Activated CD4-positive, alpha-beta T cell treated with anti-CD3 and anti-CD28 coated beads, Interleukin-2, amount 10 ng/mL, durations not matched to agents 24 days and 14 days (primary cell): Measurements from ENCODE around the gene MACROD2. TPM values are rescaled to one million over a fixed set of nuclear protein-coding genes. Genes with fewer than 3 reads are reported as not detected.

ENCODE experiments used
- DNase-seq: peaks from one replicate; pipeline ENCODE4 v3.0.0; 2022
- H3K27ac Mint-ChIP-seq: one replicate; pipeline ENCODE4 v1.8.0; 2022; ENCODE audit warnings: mild to moderate bottlenecking, mixed read lengths
- H3K27me3 Mint-ChIP-seq: one replicate; pipeline ENCODE4 v1.8.0; 2022; ENCODE audit warnings: mixed read lengths
- H3K36me3 Mint-ChIP-seq: one replicate; pipeline ENCODE4 v1.8.0; 2022; ENCODE audit warnings: low read depth, mild to moderate bottlenecking, mixed read lengths
- H3K4me1 Mint-ChIP-seq: one replicate; pipeline ENCODE4 v1.8.0; 2021; ENCODE audit warnings: mixed read lengths
- H3K4me3 Mint-ChIP-seq: one replicate; pipeline ENCODE4 v1.8.0; 2022; ENCODE audit warnings: mild to moderate bottlenecking, moderate library complexity, mixed read lengths
- H3K9me3 Mint-ChIP-seq: one replicate; pipeline ENCODE4 v1.8.0; 2021; ENCODE audit warnings: mixed read lengths
- intact Hi-C: fragments of 100-400 bp; cut with micrococcal nuclease; formaldehyde crosslinking; loops from one replicate; pipeline ENCODE4 v1.15.1; 2023
- total RNA-seq: library from RNA; stranded (reverse); gene quantifications from 2 replicates; pipeline ENCODE4 v1.2.3, GENCODE V29; 2022

MACROD2 gene
- total RNA-seq, 1 donor from 2014 or later = not detected

DNA sequence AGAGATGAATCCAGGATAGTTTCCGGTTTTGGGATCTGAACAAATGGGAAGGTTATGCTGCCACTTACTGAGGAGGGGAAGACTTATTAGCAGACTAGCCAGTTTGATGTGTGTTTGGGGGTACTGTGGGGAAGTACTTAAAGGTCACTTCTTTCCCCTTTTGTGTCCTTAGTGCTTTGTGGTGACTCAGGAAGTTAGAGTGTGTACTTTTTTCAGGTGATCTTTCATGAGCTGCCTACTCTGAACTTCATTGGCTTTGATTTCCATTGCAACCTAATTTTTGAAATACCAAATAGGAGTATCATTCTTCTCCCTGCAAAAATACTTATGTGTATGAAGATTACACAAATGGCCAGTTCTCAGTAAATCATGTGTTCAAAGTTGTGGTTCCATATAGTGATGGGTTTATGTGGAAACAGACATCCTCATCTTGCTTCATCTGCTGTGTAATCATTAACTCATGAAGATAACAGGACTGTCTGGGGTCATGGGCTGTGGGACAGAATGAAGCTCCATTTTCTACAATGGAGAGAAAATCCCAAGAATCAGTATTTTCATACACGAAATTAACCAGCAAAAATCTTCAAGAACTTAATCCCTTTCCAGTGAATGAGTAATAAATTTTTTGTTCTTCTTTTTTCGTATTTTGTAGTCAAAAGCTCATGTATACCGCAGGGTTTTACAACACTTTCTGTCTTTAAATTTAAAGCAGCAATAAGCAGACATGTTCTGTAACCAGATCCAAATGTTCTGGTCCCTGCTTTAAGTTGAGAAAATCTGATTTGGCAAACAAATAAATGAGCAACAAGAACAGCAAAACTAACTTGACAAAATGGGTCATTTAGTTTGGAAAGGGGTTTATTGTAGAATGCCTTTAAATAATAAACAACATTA is 614.3 kb downstream of the MACROD2 start:
- Mint-ChIP-seq H3K27ac (no peak overlapping the region), H3K4me3 (no peak overlapping the region), H3K9me3 (no peaks in the 10 kb centered on the region), H3K27me3 (no peaks in the 10 kb centered on the region), H3K36me3 (no peaks in the 10 kb centered on the region), H3K4me1 (no peaks in the 10 kb centered on the region)
- DNase-seq = no peak
- intact Hi-C loops = no loop called here

DNA sequence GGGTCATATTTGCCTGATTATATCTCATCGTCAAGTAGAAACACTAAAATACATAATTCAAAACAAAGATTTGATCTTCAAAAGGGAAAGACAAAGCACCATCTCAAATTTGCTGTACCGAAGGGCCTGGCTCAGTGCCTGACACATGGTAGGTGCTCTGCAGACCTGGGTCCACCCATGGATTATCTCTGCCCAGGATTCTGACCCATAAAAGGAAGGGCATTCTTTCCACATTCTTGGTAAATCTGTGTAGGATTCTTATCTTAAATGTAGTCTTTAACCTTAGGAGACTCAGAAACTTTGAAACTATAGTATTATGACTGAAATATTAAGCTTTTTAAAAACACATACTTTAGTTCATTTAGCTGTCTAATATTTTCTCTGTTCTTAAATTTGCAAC is 616.2 kb downstream of the MACROD2 start:
- Mint-ChIP-seq H3K27me3 (no peaks in the 10 kb centered on the region), H3K9me3 (peaks cover 4% of the 10 kb centered on the region), H3K27ac (no peak overlapping the region), H3K4me1 (no peaks in the 10 kb centered on the region), H3K36me3 (no peaks in the 10 kb centered on the region), H3K4me3 (no peak overlapping the region)
- DNase-seq = no peak
- intact Hi-C loops = no loop called here

DNA sequence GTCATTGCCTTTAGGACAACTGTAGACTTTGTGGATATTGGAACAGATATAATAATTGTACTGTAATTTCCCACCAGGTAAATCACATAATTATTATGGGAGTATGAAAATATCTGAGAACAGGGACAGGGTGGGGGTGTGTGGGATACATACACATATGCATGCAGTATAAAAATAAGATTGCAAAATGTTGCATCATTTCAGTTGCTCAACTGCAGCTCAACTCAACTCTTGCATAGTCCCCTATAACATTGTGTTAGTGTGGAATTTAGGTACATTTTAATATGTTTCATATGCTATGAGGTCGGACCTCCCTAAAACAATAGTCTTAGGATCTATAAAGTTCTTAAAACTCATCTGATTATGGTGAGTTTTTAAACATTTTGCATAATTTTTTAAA is 617.1 kb downstream of the MACROD2 start:
- Mint-ChIP-seq H3K36me3 (no peaks in the 10 kb centered on the region), H3K27ac (no peak overlapping the region), H3K4me1 (no peaks in the 10 kb centered on the region), H3K4me3 (no peak overlapping the region), H3K9me3 (peaks cover 4% of the 10 kb centered on the region), H3K27me3 (no peaks in the 10 kb centered on the region)
- DNase-seq = no peak
- intact Hi-C loops = no loop called here

DNA sequence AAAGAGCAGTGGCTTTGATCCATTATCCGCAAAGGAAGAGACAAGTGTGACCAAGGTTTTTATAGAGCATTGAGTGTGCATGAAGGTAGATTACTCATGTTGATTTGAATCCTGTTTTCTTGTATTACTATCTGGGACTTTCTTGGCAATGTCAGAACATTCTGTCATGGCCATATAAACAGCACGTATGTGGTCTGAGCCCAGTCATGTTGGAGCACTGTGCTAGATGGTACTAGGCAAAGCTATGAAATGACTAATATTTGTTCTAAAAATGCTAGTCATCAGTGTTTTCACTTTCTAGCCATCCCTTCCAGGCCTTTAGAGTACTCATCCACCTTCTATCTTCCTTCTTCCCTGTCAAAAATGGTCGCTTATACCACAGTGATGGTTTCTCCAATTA is 620.7 kb downstream of the MACROD2 start:
- Mint-ChIP-seq H3K4me1 (no peaks in the 10 kb centered on the region), H3K36me3 (no peaks in the 10 kb centered on the region), H3K27me3 (no peaks in the 10 kb centered on the region), H3K4me3 (no peak overlapping the region), H3K9me3 (peaks cover 4% of the 10 kb centered on the region), H3K27ac (no peak overlapping the region)
- intact Hi-C loops = no loop called here
- no peak for DNase-seq

DNA sequence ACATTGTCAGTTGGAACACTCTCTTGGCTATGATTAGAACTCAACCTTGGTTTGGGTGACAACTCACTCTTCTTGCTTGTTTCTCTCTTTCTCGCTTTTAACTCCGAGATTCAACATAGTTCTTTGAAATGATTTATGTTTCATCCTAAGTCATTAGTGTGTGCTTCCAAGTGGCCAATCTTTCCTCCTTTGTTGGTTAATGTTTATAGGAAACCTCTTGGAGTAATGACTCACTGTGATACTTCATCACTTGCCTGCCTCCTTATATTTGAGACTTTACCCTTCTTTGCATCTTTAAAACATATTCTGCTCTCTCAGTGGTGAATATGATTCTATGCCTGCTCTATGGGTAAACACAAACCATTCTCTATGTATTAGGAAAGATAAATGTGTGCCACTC is 621.8 kb downstream of the MACROD2 start:
- Mint-ChIP-seq H3K27ac (no peak overlapping the region), H3K4me1 (no peaks in the 10 kb centered on the region), H3K36me3 (no peaks in the 10 kb centered on the region), H3K9me3 (peaks cover 4% of the 10 kb centered on the region), H3K27me3 (no peaks in the 10 kb centered on the region), H3K4me3 (no peak overlapping the region)
- intact Hi-C loops = no loop called here
- no peak for DNase-seq

DNA sequence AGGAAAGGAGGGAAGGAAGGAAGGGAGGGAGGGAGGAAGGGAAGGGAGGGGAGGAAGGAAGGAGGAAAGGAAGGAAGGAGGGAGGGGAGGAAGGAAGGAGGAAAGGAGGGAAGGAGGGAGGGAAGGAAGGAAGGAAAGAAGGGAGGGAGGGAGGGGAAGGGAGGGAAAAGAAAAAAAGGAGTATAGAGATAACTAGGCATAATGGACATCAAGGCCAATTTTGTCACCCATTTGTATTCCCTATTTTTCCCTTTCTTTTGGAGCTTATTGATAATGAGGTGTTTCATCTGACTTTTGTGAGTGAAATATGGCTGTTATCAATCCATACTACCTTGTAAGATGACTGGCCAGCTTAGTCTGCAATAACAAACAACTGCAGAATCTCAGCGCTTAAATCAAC is 624.1 kb downstream of the MACROD2 start:
- DNase-seq = no peak
- Mint-ChIP-seq H3K27ac (no peak overlapping the region), H3K4me1 (no peaks in the 10 kb centered on the region), H3K4me3 (no peak overlapping the region), H3K9me3 (peaks cover 4% of the 10 kb centered on the region), H3K27me3 (no peaks in the 10 kb centered on the region), H3K36me3 (no peaks in the 10 kb centered on the region)
- intact Hi-C loops = no loop called here

DNA sequence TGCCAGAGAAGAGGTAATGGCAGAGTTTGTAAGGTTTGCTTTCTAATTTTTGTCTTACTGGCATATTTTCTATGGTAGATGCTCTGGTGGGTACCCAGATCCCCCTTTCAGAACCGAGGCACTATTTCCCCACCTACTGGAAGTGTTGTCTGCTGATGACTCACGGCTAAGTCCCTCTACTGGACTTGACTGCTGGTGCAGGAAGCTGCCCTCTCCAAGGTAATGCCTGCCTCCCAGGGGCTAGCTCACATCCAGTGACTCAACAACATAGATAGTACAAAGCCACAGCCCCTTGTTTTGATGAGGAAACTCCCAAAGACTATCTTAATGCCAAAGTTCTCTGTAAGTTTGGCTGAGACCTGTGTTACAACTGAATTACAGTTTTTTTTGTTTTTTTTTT is 627.5 kb downstream of the MACROD2 start:
- Mint-ChIP-seq H3K27ac (no peak overlapping the region), H3K9me3 (no peaks in the 10 kb centered on the region), H3K4me3 (no peak overlapping the region), H3K27me3 (no peaks in the 10 kb centered on the region), H3K36me3 (no peaks in the 10 kb centered on the region), H3K4me1 (no peaks in the 10 kb centered on the region)
- intact Hi-C loops = no loop called here
- DNase-seq = no peak

DNA sequence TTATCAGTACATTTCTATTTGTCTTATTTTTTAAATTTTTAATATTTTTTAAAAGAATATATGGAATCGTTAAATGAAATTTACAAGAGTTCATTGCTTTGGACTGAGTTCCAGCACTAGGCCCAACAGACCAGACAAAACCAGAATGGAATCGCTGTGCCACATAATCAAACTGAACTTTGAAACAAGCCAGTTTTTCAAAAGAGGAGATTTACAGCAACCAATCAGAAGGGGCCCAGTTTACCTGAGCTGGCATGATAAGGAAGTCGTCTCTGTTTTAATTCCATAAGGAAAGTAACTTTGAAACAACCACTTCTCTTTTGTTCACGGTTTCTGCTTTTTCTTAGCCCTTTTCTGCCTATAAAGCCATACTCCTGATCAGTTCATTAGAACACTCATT is 635.7 kb downstream of the MACROD2 start:
- Mint-ChIP-seq H3K4me3 (no peak overlapping the region), H3K4me1 (no peaks in the 10 kb centered on the region), H3K36me3 (no peaks in the 10 kb centered on the region), H3K27ac (no peak overlapping the region), H3K27me3 (no peaks in the 10 kb centered on the region), H3K9me3 (peaks cover 2% of the 10 kb centered on the region)
- no peak for DNase-seq
- intact Hi-C loops = no loop called here

DNA sequence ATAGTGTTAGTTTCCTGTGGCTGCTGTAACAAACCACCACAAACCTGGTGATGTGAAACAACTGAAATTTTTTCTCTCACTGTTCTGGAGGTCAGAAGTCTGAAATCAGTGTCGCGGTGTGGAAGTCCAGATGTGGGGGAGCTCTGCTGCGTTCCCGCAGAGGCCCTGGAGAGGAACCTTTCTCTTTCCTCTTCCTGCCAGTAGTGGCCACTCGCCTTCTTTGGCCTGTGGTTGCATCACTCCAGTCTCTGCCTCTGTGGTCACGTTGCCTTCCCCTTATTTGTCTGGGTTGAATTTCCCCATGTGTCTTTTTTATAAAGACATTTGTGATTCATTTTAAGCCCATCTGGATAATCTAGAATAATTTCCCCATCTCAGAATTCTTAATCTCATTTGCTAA is 637.6 kb downstream of the MACROD2 start:
- Mint-ChIP-seq H3K27ac (no peak overlapping the region), H3K27me3 (no peaks in the 10 kb centered on the region), H3K36me3 (no peaks in the 10 kb centered on the region), H3K4me3 (no peak overlapping the region), H3K9me3 (peaks cover 6% of the 10 kb centered on the region), H3K4me1 (no peaks in the 10 kb centered on the region)
- intact Hi-C loops = no loop called here
- DNase-seq = no peak

DNA sequence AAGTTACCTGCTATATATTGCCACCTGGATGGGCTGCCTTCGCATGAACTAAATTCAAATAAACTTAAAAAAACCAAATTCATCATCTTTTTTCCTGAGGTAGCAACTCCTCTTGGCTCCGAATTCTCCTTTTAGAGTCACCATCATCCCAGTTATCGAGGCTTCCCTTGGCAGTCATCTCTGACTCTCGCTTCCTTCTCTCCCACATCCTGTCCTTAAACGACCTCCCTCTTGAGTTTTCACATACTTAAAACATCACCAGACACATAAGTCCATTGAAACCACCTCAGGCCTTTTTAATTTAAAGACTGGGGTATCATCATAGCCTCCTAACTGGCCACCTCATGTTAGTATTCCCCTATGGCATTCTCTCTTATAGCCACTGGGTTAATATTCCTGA is 638.2 kb downstream of the MACROD2 start:
- Mint-ChIP-seq H3K27me3 (no peaks in the 10 kb centered on the region), H3K4me3 (no peak overlapping the region), H3K4me1 (no peaks in the 10 kb centered on the region), H3K27ac (no peak overlapping the region), H3K9me3 (peaks cover 6% of the 10 kb centered on the region), H3K36me3 (no peaks in the 10 kb centered on the region)
- intact Hi-C loops = no loop called here
- no peak for DNase-seq

DNA sequence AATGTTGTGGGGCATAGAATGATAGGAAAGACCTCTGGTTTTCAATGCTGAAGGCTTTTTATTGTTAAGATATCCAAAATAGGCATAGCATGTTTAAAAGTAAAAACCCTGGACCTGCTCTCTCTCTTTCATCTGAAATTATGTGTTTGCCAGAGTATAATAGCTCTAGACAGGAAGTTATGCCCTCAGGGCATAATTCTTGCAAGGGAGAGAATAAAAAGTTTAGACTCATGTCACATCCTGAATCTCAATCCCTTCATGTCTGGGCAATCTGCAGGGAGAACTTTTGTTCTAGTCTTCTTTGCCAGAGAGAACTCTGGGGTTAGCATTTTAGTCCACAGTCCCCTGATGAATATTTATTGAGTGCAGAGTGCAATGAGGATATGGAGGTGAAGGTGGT is 639.3 kb downstream of the MACROD2 start:
- H3K4me3 Mint-ChIP-seq = no peak overlapping the region
- no peak overlapping the region for H3K27ac Mint-ChIP-seq
- intact Hi-C loops = no loop called here
- H3K9me3 Mint-ChIP-seq = peaks cover 6% of the 10 kb centered on the region
- no peaks in the 10 kb centered on the region for H3K4me1 Mint-ChIP-seq
- H3K36me3 Mint-ChIP-seq = no peaks in the 10 kb centered on the region
- no peaks in the 10 kb centered on the region for H3K27me3 Mint-ChIP-seq
- no peak for DNase-seq

DNA sequence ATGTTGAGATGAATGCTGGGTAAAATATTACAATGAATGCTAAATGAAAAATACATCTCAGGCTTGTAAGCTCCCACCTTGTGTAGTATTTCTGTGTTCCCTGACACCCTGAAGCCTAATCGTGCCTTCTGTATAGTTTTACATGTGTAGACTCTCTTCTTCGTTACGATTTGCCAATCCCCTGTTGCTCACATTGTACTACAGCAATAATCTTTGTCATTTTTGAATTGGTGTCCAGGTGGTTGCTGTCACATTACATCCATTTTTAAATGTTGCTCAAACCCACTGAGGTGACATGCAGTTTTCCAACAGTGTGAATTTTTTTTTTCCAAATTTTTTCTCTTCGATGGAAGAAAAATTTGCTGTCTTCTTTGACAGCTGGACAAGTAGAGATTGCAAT is 642.1 kb downstream of the MACROD2 start:
- intact Hi-C loops = no loop called here
- H3K27ac Mint-ChIP-seq = no peak overlapping the region
- H3K36me3 Mint-ChIP-seq = no peaks in the 10 kb centered on the region
- DNase-seq = no peak
- no peaks in the 10 kb centered on the region for H3K4me1 Mint-ChIP-seq
- H3K9me3 Mint-ChIP-seq = peaks cover 6% of the 10 kb centered on the region
- no peak overlapping the region for H3K4me3 Mint-ChIP-seq
- no peaks in the 10 kb centered on the region for H3K27me3 Mint-ChIP-seq

DNA sequence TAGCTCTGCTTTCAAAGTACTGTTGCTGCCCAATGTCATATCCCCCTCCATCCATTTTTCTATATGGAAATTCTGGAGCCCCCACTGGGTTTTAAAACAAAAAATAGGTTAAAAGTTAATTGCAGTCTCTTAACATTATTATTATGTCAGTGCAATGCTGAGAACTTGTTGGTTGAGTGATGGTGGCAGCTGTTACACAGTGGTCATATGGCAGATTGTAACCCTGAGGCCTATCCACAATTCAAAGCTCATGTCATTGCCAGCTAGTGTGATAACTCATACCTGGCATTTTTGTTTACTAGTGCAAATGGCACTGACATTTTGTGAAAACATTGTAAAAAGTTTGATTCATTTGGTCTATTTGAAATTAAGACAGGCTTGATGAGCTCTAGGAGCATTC is 647.8 kb downstream of the MACROD2 start:
- Mint-ChIP-seq H3K4me1 (no peaks in the 10 kb centered on the region), H3K36me3 (no peaks in the 10 kb centered on the region)
- no peak for DNase-seq

DNA sequence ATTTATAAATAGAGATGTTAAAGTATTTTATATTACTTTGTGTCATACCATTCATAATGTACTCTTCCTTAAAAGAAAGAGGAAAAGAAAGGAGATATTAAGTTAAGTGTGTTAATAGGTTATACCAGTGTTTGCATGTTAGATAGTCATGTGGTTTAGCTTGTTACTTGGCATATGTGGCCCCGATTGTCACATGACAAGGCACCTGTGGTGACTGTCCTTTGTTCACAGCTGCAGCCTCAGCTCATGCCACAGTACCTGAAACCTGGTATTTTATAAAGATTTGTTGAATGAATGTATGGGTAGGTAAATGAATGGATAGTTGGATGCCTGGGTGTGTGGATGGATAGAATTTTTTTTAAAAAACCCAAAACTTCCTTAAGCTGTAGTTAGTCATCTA is 648.2 kb downstream of the MACROD2 start:
- Mint-ChIP-seq H3K4me1 (no peaks in the 10 kb centered on the region), H3K36me3 (no peaks in the 10 kb centered on the region), H3K27me3 (no peaks in the 10 kb centered on the region), H3K4me3 (no peak overlapping the region), H3K9me3 (no peaks in the 10 kb centered on the region), H3K27ac (no peak overlapping the region)
- DNase-seq = no peak
- intact Hi-C loops = no loop called here

More for the DNA sequence above, 647.8 kb downstream of the MACROD2 start:
- H3K27ac Mint-ChIP-seq = no peak overlapping the region
- intact Hi-C loops = no loop called here
- no peaks in the 10 kb centered on the region for H3K9me3 Mint-ChIP-seq
- H3K27me3 Mint-ChIP-seq = no peaks in the 10 kb centered on the region
- no peak overlapping the region for H3K4me3 Mint-ChIP-seq
